GM18907 (cell line): Measurements from ENCODE around the gene CDKN1A.
A peak's percentile ranks its signal among the peaks of the same experiment; 100 is the strongest.

Experiments
- ATAC-seq: cut with Tn5 transposase; IDR thresholded peaks from one replicate; pipeline ENCODE4 v1.9.1; 2021; ENCODE audit warnings: mild to moderate bottlenecking, moderate library complexity; ENCODE audit not compliant: unreplicated experiment

Gene CDKN1A

DNA sequence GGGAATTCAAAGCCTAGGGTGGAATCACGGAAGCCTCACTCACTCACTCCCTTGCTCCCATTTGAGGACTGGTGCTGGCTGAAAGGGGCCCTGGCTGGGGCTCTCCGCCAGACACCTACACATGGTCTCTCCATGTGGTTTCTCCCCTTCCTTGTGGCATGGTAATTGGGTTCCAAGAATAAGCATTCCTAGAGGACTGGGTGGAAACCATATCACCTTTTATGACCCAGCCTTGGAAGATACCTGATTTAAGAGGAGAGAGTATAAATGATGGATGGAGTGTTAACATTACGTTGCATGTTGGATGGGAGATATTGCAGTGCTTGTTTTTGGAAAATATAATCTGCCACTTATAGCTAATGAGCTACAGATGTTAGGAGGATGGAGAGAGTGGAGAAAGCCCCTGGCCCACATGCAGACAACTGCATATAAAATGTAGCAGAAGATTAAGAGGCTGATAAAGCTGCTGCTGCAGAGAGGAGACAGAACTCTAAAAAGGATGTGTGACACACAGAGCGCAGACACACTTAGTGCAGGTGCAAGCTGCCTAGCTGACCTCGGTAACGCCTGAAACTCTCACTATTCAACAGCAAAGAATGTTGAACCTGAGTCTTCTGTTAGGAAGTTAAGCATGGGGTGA lies 23.3 kb upstream of the CDKN1A start:
- ATAC-seq = no peak

DNA sequence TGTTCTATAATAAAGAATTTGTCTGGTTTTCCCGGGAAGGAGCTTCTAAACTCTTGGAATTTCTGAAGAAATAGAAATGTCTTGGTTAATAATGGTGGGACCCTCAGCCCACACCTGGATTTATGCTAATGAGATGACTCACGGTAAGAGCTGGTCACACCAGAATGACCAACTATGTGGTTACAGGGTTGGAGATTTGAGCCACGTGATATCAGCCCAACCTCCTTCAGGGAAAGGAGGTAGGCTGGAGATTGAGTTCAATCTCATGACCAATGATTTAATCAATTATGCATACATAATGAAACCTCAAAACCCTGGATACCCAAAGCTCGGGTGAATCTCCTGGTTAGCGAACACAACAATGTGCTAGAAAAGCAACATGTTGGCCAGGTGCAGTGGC lies 22.1 kb upstream of the CDKN1A start:
- ATAC-seq = no peak

DNA sequence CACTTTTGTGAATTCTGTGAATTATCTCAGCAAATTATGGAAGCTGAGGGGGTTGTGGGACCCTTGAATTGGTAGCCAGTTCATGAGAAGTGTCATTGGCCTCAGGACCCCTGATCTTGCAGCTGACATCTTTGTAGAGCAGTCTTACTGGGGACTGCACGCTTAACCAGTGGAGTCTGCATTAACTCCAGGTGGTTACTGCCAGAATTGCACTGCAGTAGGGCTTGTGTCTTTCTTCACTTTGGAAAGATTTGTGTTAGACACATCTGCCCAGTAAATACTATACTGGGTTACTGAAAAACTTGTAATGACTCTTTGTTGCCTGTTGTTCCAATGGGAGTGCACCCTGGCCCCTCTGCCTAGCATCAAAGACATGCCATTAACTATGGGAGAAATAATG lies 21.2 kb upstream of the CDKN1A start:
- no peak for ATAC-seq

DNA sequence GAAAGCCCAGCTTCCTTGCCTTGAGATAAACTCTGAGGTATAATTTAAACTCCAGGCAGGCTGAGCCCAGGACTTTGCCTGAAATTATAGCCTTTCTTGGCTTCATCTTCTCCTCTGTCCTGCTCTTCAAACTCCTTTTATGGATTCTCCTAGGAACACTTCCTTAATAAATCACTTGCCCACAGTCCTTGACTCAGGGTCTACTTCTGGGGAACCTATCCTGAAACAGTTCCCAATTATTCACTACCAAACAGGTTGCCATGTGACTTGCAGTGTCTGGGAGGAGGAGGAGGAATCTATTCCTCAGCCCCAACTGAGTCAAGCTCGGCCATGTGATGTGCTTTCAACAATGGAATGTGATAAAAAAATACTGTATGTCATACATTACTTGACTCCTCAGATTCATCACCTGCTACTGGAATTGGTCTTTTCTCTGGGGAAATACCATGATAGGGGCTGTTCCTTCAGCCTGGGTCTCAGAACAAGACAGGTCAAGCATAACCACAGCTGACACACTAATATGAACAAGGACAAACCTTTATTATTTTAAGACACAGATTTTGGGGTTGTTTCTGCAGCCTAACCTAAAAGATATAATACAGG lies 20.5 kb upstream of the CDKN1A start:
- ATAC-seq = no peak

DNA sequence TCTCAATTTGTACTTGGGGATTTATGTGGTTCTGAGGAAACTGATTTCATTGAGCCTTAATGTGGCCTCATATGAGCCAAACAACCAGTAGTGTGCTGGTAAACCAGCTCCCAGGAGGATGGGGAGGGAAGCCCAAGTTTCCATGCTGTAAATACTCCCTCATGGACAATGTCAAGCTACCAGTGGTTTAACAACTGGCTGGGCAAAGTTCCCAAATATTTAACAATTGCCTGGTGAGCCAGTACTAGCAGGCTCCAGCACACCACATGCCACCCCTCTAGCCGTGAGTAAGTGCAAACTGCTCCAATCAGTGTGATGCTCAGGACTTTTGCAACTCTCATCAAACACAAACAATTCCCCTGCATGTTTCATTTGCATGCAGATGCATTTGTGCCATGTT lies 19.2 kb upstream of the CDKN1A start:
- ATAC-seq = no peak

DNA sequence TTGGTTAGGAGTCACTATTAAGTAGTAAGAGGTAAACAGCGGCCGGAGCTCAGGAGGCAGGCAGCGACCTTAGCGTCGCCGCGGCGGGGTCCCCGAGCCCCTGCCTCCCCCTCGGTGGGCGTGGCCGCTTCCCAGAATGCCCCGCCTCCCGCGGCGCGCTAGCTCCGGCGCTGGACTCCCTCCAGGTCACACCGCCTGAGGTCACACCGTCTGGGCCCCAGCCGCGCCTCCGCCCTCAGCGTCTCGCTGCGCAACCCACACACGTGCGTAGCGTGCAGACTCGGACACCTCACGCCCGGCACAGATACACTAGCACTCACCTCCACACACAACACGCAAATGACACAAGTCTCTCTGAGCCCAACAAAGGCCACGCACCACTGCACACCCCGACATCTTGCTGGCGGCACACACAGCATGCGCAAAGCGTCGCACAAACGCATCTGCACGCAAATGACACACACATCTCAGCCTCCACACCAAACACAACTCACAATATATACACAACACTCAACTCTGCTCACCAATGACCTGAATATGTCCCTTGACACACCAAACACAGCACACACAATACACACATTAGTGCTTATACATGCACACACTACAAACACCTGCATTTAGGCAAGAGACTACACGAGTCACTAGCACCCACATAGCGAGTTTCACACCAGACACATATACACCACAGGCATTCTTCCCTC lies 17.6 kb upstream of the CDKN1A start:
- no peak for ATAC-seq

DNA sequence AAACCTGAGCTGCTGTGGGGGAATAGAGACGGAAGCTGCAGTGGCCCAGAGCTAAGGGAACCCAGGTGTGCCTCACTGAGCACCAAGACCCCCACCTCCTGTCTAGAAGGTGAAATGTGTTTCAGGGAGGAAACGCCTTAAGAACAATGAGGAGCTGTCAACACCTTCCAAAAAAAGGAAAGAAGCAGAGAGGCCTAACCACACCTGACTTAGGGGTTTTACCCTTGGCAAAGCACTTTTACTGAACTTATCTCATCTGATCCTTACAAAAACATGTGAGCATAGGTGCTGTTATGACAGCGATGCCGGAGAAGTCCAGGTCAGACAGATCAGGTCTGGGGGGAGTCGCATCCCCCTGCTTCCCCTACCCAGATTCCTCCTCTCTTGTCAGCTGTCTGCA lies 16.1 kb upstream of the CDKN1A start:
- ATAC-seq = no peak

DNA sequence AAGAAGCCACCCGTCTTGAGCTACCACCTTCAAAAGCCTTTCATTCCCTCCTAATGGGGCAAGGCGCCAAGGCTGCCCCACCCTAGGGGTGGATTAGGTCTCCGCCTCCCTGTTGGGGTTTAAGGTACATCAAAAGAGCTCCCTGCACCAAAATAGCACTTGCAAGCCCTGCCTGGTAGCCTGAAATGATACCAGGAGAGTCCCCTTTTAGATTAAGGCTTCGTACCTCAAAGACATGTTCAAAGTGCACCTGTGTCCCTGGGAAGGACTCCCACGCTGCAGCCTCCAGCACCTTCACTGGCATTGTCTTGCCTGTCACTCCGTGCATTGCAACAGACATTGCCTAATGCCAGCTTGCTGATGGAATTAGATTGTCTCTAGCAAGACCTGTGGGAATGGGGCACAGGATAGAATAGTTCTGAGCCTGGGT lies 15.7 kb upstream of the CDKN1A start:
- no peak for ATAC-seq

DNA sequence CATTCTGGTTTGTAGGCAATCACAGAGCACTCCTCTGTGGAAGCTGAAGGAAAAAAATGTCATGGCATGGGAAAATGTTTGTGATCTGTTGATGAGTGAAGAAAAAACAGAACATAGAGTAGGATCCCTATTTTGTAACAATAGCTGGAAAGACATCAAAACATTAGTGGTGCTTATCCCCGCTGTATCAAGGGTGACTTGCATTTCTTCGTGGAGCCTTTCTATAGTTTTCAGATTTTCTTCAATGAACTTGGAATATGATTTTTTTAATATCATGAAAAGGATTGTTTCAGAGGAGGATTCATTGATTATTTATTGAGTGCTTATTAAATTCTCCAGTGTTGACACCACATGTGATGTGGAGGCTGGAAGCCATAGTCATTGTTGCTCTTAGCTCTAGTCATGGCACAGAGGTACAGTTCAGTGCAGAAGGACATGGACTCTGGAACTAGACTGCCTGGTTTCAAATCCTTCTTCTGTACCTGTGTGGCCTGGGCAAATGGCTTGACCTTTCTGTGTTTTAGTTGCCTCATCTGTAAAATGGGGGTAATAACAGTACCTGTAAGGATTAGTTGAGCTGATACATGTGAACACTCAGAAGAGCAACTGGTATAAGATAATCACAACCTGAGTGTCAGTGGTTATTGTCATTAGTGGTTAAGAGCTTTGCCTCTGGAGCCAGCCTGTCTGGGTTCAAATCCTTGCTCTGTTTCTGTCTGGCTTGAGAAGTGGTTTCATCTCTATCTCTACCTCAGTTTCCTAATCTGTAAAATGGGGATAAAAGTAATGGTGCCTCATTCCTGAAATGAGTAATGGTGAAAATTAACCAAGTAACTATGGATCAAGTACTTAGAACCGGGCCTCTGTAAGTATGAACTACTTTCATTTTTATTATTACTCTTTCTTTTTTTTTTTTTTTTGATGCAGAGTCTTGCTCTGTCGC lies 14.7 kb upstream of the CDKN1A start:
- no peak for ATAC-seq

DNA sequence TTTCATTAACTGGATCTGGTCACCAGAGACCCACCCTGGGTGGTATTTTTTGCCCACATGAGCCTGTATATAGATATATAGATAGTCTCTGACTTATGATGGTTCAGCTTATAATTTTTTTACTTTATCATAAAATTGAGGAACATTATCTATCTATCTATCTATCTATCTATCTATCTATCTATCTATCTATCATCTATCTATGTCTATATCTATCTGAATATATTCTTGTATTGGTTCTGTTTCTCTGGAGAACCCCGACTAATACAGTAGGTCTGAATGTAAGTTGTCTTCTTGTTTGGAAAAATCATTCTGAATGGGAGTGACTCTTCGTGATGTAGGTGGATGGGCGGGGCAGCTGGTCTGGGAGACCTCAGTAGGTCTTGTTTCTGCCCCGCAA lies 13.3 kb upstream of the CDKN1A start:
- ATAC-seq = no peak

DNA sequence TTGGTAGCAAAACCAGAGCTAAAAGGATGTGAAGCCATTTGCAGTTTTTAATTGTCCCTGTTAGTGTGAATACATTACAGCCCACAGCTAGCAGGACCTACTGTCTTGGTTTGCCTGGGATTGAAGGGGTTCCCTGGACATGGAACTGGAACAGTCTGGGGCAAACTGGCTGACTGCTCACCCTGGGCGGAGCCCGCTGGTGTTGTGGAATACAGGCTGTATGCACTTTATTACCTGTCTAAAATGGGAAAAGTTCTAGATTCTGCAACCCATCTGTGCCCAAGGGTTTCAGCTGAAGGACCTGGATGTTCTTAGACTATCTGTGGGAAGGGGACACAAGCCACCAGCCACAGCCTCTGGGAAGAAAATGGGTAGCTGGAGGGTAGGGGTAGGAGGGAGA lies 12.2 kb upstream of the CDKN1A start:
- ATAC-seq = no peak

DNA sequence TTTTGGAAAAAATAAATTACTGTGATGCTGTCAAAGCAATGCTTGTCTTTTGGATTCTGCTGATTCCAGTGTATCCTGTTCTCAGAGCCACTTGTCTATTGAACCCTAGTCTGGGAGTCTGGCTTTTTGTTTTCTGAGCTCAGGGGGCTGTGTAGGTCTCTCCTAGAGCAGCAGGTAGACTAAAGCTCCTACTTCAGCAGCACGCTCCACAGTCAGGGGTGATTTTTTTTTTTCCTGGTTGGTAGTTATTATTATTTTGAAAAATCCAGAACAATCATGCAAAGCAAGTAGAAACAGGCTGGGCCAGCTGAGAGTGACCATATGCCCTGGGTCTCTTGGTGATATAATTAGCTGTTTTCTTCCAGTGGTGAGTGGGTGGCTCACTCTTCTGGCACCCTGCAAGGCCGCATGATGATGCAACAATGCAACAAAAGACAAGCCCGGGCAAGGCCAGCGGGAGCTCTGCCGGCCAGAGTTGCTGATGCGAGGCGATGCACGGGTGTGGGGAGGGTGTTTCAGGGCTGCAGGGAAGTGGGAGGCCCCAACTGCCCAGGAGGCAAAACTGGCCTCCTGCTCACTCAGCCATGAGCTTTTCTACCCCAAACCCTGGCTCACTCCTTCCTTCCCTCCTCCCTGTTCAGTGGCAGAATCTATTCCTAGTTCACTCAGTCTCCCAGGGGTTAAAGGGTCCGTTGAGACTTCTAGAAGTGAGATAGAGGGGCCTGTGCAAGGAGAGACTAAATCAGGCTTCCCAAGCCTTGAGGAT lies 11.5 kb upstream of the CDKN1A start:
- peak; percentile 71 for ATAC-seq

DNA sequence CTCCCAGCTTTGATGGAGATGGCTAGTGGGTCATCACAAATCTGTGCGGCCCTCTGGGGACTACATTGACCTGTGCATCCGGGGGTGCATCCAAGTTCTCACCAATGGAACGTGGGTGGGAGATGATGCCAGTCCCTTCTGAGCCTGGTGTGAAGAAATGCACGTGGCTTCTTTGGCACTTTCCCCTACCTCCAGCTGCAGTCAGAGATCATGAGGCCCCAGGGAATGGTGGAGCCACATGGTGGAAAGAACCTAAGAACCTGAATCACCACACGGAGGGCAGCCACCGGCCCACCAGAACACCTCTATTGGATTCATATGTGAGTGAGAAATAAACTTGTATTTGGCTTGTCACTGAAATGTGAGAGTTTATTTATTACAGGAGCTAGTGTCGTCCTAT lies 9.9 kb upstream of the CDKN1A start:
- no peak for ATAC-seq

DNA sequence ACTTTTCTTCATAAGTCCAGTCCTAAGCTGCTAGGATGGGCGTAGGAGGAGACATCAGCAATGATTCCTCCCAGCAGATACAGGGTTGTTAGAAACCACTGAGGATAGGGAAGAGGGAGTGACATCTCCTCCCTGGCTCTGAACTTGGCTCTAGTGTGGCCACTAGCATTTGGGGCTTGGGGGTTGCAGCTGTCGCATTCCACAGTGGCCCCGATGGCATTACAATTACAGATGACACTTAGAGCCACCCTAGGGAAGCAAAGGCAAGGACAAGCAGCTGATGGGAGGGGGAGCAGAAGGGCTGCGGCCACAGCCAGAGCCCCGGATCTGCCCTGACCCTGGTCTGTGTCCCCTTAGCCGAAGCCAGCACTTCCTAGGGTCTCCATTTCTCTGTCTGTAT lies 9.5 kb upstream of the CDKN1A start:
- no peak for ATAC-seq

DNA sequence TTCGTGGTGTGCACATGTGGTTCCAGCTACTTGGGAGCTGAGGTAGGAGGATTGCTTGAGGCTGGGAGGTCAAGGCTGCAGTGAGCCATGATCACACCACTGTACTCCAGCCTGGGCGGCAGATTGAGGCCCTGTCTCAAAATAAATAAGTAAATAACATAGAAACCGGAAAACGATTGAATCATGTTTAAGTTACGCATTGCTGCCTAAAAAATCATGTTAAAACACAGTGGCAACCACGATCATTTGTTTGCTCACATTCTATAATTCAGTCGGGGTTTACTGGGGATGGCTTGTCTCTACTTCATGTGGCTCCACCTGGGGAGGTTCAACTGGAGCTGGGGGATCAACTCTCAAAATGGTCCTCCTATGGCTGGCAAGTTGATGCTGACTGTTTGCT lies 8.2 kb upstream of the CDKN1A start:
- no peak for ATAC-seq

DNA sequence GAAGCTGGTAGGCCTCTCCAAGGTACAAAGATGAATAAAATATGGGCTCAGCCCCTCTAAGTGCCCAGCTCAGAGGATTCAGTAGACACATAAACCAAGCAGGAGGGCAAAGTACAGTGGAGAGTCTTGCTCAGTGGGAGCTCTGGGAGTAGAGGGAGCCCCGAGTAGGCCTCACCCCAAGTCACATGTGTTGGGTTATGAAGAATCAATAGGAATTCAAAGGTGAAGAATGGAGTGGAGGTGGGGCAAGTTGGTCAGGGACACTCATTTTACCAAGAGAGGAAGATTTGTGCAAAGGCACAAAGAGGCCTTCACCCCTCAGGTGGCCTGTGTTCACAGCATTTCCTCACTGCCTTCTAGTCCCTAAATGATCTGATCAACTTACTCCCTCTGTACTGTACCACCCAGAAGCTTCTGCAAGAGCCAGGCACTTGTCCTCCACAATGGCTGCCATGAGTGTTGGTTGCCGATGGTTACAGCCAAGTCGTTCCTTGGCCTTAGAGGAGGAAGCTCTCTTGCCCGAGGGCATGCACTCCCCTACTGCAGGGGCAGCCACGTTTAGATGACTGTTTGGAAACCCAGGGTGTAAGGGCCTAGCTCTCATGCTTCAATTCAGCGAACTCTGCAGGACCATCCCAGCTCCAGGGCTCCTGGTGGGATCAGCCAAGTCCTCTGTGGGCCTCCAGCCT lies 6.7 kb upstream of the CDKN1A start:
- no peak for ATAC-seq

DNA sequence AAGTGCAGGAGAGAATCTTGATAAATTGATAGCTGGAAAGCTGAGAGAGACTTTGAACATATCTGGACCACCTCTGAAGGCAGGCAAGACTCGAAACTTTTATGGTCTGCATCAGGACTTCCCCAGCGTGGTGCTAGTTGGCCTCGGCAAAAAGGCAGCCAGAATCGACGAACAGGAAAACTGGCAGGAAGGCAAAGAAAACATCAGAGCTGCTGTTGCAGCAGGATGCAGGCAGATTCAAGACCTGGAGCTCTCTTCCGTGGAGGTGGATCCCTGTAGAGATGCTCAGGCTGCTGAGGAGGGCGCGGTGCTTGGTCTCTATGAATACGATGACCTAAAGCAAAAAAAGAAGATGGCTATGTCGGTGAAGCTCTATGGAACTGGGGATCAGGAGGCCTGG lies 4.6 kb upstream of the CDKN1A start:
- ATAC-seq = no peak

DNA sequence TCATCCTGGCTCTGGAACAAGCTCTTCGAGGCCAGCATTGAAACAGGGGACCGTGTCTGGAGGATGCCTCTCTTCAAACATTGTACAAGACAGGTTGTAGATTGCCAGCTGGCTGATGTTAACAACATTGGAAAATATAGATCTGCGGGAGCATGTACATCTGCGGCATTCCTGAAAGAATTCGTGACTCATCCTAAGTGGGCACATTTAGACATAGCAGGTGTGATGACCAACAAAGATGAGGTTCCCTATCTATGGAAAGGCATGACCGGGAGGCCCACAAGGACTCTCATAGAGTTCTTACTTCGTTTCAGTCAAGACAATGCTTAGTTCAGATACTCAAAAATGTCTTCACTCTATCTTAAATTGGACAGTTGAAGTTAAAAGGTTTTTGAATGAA lies 3.6 kb upstream of the CDKN1A start:
- ATAC-seq = no peak

DNA sequence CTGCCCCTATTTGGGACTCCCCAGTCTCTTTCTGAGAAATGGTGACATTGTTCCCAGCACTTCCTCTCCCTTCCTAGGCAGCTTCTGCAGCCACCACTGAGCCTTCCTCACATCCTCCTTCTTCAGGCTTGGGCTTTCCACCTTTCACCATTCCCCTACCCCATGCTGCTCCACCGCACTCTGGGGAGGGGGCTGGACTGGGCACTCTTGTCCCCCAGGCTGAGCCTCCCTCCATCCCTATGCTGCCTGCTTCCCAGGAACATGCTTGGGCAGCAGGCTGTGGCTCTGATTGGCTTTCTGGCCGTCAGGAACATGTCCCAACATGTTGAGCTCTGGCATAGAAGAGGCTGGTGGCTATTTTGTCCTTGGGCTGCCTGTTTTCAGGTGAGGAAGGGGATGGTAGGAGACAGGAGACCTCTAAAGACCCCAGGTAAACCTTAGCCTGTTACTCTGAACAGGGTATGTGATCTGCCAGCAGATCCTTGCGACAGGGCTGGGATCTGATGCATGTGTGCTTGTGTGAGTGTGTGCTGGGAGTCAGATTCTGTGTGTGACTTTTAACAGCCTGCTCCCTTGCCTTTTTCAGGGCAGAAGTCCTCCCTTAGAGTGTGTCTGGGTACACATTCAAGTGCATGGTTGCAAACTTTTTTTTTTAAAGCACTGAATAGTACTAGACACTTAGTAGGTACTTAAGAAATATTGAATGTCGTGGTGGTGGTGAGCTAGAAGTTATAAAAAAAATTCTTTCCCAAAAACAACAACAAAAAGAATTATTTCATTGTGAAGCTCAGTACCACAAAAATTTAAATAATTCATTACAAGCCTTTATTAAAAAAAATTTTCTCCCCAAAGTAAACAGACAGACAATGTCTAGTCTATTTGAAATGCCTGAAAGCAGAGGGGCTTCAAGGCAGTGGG lies 2.1 kb upstream of the CDKN1A start:
- ATAC-seq = no peak
